Measurements from ENCODE around the gene JAKMIP3.
A peak's percentile ranks its signal among the peaks of the same experiment; 100 is the strongest.

JAKMIP3 gene

GRCh38 chr10:132100091-132100481, 34.3 kb downstream of the JAKMIP3 start:
- no peak for DNase-seq

DNA sequence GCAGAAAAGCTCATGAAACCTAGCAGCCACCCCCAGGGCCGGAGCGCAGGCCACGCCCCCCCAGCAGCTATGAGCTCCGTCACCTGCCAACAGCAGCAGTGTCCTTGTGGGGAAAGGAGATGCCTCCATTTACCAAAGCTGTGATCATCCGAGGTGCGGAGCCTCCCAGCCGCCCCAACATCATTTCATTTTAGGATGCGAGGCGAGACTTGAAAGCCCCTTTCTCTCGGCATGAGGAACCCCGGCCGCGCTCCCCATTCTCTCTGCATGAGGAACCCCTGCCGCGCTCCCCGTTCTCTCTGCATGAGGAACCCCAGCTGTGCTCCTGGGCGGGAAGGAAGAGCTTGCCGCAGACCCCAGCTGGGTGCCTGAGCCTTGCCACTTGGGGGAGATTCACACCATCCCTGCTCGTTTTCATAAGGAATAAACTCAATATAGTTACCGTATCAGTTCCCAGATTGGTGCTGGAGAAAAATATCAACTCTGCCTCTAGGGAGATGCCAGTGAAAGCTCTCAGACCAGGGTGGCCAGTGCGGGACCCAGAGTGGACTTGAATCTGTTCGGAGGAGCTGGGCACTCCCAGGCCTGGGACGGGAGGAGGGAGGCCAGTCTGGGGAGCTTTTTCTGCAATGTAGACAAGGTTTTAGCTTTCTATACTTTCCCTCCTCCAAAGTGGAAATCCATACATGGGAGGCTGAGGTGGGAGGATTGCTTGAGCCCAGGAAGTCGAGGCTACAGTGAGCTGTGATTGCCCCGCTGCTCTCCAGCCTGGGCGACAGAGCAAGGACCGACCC, 35.0 kb downstream of the JAKMIP3 start:
- no peak for DNase-seq

DNA sequence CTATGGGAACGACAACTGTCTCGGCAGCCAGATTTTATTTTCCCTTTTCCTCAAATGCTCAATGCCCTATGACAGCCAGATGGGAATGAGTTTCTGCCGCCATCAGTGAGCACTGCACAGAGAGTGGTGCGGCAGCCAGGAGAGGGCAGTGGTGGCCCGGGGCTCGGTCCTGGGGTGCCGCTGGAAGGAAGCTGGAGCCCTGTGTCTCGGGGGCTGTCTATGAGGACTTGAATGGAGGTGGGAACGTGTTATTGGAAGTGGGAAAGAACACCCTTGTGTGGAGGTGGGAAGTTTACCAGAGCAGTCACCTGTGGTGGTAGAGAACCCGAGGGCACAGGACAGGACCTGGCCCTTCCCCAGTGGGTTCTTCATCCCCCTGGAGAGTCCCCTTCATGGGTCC, 35.8 kb downstream of the JAKMIP3 start:
- DNase-seq, result peak in 1 of 3 experiments; percentile 0

- DNase-seq, result no peak
Observed at GRCh38 chr10:132102071-132102716, 36.4 kb downstream of the JAKMIP3 start.

GRCh38 chr10:132102717-132103110, 37.0 kb downstream of the JAKMIP3 start:
- DNase-seq, result no peak

GRCh38 chr10:132103116-132103910, 37.6 kb downstream of the JAKMIP3 start:
- no peak for DNase-seq

- no peak for DNase-seq
Observed at GRCh38 chr10:132104062-132104461, 38.3 kb downstream of the JAKMIP3 start.

GRCh38 chr10:132104471-132105301, 38.9 kb downstream of the JAKMIP3 start:
- no peak for DNase-seq

GRCh38 chr10:132105302-132105995, 39.7 kb downstream of the JAKMIP3 start:
- DNase-seq, result no peak

DNA sequence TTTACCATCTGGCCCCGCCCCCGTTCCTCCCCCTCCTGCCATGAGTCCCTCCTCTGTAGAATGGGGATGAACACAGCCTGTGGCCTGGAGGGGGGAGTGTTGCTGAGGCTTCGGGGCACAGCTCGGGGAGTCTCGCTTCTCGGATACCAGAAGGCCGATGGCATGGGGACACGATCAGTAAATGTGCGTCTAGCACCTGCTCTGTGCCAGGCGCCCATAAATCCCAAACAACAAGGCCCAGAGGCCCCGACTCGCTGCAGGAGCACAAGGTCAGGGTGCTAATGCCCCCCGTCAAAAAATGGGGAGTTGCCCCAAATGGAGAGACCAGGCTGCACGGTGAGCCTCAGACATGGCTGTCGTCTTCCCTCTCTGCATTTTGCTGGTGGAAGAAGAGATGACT, 40.7 kb downstream of the JAKMIP3 start:
- no peak for DNase-seq

- peak in 2 of 3 experiments; percentile 18 to 50 for DNase-seq
Observed at GRCh38 chr10:132107186-132107948, 41.6 kb downstream of the JAKMIP3 start.

- no peak for DNase-seq
Observed at GRCh38 chr10:132107949-132108877, 42.5 kb downstream of the JAKMIP3 start.

GRCh38 chr10:132109341-132110110, 43.8 kb downstream of the JAKMIP3 start:
- DNase-seq, result no peak

GRCh38 chr10:132110111-132110521, 44.4 kb downstream of the JAKMIP3 start:
- no peak for DNase-seq

- no peak for DNase-seq
Observed at GRCh38 chr10:132110713-132111112, 45.0 kb downstream of the JAKMIP3 start.

- DNase-seq, result no peak
Observed at GRCh38 chr10:132111121-132111731, 45.5 kb downstream of the JAKMIP3 start.

- DNase-seq, result no peak
Observed at GRCh38 chr10:132111871-132112341, 46.2 kb downstream of the JAKMIP3 start.

- DNase-seq, result no peak
Observed at GRCh38 chr10:132112611-132113010, 46.9 kb downstream of the JAKMIP3 start.

GRCh38 chr10:132113206-132113605, 47.5 kb downstream of the JAKMIP3 start:
- peak in 1 of 3 experiments; percentile 33 for DNase-seq

Measured in NCI-H1417 (cell line).